ENCODE data around the gene LRRC30. TPM values are rescaled to one million over a fixed set of nuclear protein-coding genes. Genes with fewer than 3 reads are reported as not detected.

The LRRC30 gene
- not detected in 2 replicates for total RNA-seq (2016; rRNA removed; fragmentation: Illumina TruSeq; extraction: Trizol)
- not detected in 2 replicates for total RNA-seq (2016; cell fraction: cytosol; rRNA removed; fragmentation: Illumina TruSeq; extraction: Trizol; ENCODE audit: low read depth)
- total RNA-seq (2016; cell fraction: insoluble cytoplasmic fraction; rRNA removed; fragmentation: Illumina TruSeq; extraction: Trizol), result not detected in 2 replicates
- not detected in 2 replicates for total RNA-seq (2016; cell fraction: membrane; rRNA removed; fragmentation: Illumina TruSeq; extraction: Trizol)
- not detected in 2 replicates for total RNA-seq (2016; cell fraction: nucleus; rRNA removed; fragmentation: Illumina TruSeq; extraction: Trizol)
- not detected in 2 replicates for polyA plus RNA-seq (2011; rRNA removed)
- polyA plus RNA-seq (2011; cell fraction: cytosol; rRNA removed), result not detected in 2 replicates
- polyA plus RNA-seq (2011; cell fraction: nucleus; rRNA removed), result not detected in 2 replicates
- polyA plus RNA-seq (2012), result not detected in 2 replicates
- not detected in 2 replicates for polyA plus RNA-seq (2016; cell fraction: cytosol; fragmentation: Illumina TruSeq; extraction: Trizol; ENCODE audit: low read depth)
- polyA plus RNA-seq (2016; cell fraction: insoluble cytoplasmic fraction; fragmentation: Illumina TruSeq; extraction: Trizol; ENCODE audit: low read depth), result not detected in 2 replicates
- not detected in 2 replicates for polyA plus RNA-seq (2016; cell fraction: membrane; fragmentation: Illumina TruSeq; extraction: Trizol; ENCODE audit: low read depth)
- not detected in 2 replicates for polyA plus RNA-seq (2016; cell fraction: nucleus; fragmentation: Illumina TruSeq; extraction: Trizol; ENCODE audit: insufficient read depth, low read depth)
- not detected in 2 replicates for polyA minus RNA-seq (2011; rRNA and poly(A)+ RNA removed; ENCODE audit: low replicate concordance)
- not detected in 2 replicates for polyA minus RNA-seq (2011; cell fraction: cytosol; rRNA and poly(A)+ RNA removed)
- not detected in 2 replicates for polyA minus RNA-seq (2011; cell fraction: nucleus; rRNA and poly(A)+ RNA removed)
- not detected for Bru-seq, nascent RNA
- not detected for BruChase-seq, experiment 1, labeled RNA remaining after a 6-hour chase
- BruChase-seq, experiment 2, labeled RNA remaining after a 2-hour chase, result not detected
- long read RNA-seq, experiment 1, result 0 reads
- long read RNA-seq, experiment 2, result 0 reads

DNA sequence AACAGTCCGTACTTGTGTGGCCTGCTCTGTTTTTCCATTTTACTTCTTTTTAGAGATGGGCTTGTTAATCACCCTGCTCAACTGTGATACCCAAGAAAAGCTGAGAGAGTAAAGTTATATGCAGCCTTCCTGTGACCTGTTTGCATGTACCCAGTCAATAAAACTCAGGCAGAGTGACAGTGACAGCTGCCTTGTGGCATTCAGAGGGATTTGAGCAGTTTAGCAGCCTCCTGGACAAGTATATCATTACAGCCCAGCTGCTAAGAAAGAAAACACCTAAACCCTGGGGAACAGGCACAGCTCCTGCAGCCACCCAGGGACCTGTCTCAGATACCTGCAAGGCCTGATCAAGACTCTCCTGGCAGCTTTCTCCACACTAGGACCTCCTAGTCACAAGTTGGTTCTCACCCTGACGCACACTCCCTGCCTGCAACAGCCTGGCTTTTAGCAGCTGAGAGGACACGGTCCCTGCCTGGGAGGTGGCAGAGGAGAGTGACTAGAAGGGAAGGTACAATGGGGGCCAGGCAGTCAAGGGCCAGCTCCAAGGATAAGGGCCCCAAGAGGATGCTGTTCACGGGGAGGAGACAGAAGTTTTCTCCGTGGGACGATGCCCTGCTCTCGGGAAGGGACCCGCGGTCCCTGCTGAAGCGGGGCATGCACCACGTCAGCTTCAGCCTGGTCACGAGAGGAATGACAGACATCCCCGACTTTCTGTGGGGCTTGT lies at the start of gene LRRC30:
Gene LRRC30, plus strand, starts transcription at position 464 of the 724 bp plus-strand sequence. Its CDS starts 50 bp downstream, at position 514.
- Histone ChIP-seq H3K27me3 (ENCODE audit: control insufficient read depth in 1 of 2, insufficient read depth in 2 of 2, low read length in 2 of 2) (peaks cover 0 to 12% of the 10 kb centered on the region in 2 experiments; a peak in 1 of 5 replicates), H3K4me2 (ENCODE audit: low read depth, low read length) (no peak within 1 kb of the TSS), H3K4me3 (replicated peaks in 1 of 3; ENCODE audit: insufficient read depth in 1 of 3, low read depth in 2 of 3, low read length in 3 of 3) (no peak within 1 kb of the TSS), H3K9ac (ENCODE audit: insufficient read depth, low read depth, low read length) (no peak within 1 kb of the TSS), H3K79me2 (ENCODE audit: insufficient read depth, low read length) (no peaks in the 10 kb centered on the region), H3K4me1 (ENCODE audit: insufficient read depth, low read length) (no peaks in the 10 kb centered on the region), H3K9me3 (ENCODE audit: low read length) (no peaks in the 10 kb centered on the region), H3K27ac (ENCODE audit: extremely low read length, insufficient read depth, low read length) (no peak within 1 kb of the TSS), H2AFZ (ENCODE audit: low read length) (no peak within 1 kb of the TSS), H4K20me1 (ENCODE audit: insufficient read depth, low read length) (no peaks in the 10 kb centered on the region), H3K36me3 (replicated peaks in 1 of 2; ENCODE audit: control insufficient read depth in 1 of 2, insufficient read depth in 2 of 2, low read length in 2 of 2) (no peaks in the 10 kb centered on the region)
- ChIA-PET POLR2A (no interaction called here), CTCF (ENCODE audit: low intra/inter-chr PET ratio, low total read pairs) (no interaction called here)
- DNase-seq (ENCODE audit: low spot score), result no peak
- FAIRE-seq, result no peak
- no peak for ATAC-seq
- WGBS (ENCODE audit: low lambda C conversion rate), result 26% methylated on average over 4 of the region's 13 CpGs
- BruUV-seq (replicated peaks), result no TSS peak
- intact Hi-C loops (cut with micrococcal nuclease; ENCODE audit: unreplicated experiment), result no loop called here
- in situ Hi-C loops (cut with HindIII; ENCODE audit: extremely low pct_ligation_motif_present, low pct_unique_long_range_greater_than_20kb), result no loop called here
- TF ChIP-seq, protein P1, sequence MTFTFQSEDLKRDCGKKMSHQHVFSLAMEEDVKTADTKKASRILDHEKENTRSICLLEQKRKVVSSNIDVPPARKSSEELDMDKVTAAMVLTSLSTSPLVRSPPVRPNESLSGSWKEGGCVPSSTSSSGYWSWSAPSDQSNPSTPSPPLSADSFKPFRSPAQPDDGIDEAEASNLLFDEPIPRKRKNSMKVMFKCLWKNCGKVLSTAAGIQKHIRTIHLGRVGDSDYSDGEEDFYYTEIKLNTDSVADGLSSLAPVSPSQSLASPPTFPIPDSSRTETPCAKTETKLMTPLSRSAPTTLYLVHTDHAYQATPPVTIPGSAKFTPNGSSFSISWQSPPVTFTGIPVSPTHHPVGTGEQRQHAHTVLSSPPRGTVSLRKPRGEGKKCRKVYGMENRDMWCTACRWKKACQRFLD (CRISPR knock-in tag; IDR thresholded peaks at IDR 0.05; ENCODE audit: borderline replicate concordance), result no peak
- no peak for TF ChIP-seq SIN3A (IDR thresholded peaks at IDR 0.05; ENCODE audit: borderline replicate concordance, low read depth, low read length)
- no peak for TF ChIP-seq ZNF329 (CRISPR knock-in tag; IDR thresholded peaks at IDR 0.05; ENCODE audit: low read depth)
- no peak for TF ChIP-seq HHEX (CRISPR knock-in tag; IDR thresholded peaks at IDR 0.05)
- TF ChIP-seq, protein P2, sequence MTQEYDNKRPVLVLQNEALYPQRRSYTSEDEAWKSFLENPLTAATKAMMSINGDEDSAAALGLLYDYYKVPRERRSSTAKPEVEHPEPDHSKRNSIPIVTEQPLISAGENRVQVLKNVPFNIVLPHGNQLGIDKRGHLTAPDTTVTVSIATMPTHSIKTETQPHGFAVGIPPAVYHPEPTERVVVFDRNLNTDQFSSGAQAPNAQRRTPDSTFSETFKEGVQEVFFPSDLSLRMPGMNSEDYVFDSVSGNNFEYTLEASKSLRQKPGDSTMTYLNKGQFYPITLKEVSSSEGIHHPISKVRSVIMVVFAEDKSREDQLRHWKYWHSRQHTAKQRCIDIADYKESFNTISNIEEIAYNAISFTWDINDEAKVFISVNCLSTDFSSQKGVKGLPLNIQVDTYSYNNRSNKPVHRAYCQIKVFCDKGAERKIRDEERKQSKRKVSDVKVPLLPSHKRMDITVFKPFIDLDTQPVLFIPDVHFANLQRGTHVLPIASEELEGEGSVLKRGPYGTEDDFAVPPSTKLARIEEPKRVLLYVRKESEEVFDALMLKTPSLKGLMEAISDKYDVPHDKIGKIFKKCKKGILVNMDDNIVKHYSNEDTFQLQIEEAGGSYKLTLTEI (CRISPR knock-in tag; conservative IDR thresholded peaks at IDR 0.05), result no peak
- TF ChIP-seq, protein P3, sequence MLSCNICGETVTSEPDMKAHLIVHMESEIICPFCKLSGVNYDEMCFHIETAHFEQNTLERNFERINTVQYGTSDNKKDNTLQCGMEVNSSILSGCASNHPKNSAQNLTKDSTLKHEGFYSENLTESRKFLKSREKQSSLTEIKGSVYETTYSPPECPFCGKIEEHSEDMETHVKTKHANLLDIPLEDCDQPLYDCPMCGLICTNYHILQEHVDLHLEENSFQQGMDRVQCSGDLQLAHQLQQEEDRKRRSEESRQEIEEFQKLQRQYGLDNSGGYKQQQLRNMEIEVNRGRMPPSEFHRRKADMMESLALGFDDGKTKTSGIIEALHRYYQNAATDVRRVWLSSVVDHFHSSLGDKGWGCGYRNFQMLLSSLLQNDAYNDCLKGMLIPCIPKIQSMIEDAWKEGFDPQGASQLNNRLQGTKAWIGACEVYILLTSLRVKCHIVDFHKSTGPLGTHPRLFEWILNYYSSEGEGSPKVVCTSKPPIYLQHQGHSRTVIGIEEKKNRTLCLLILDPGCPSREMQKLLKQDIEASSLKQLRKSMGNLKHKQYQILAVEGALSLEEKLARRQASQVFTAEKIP (CRISPR knock-in tag; IDR thresholded peaks at IDR 0.05; ENCODE audit: borderline replicate concordance), result no peak
- no peak for TF ChIP-seq DNMT3B (CRISPR knock-in tag; conservative IDR thresholded peaks at IDR 0.05)
- no peak for TF ChIP-seq ZNF672 (CRISPR knock-in tag; IDR thresholded peaks at IDR 0.05)
- no peak for TF ChIP-seq SYNCRIP (IDR thresholded peaks at IDR 0.05; ENCODE audit: insufficient read depth, low read depth, low read length)
- TF ChIP-seq ZNF230 (CRISPR knock-in tag; IDR thresholded peaks at IDR 0.05), result no peak
- TF ChIP-seq, protein P4, sequence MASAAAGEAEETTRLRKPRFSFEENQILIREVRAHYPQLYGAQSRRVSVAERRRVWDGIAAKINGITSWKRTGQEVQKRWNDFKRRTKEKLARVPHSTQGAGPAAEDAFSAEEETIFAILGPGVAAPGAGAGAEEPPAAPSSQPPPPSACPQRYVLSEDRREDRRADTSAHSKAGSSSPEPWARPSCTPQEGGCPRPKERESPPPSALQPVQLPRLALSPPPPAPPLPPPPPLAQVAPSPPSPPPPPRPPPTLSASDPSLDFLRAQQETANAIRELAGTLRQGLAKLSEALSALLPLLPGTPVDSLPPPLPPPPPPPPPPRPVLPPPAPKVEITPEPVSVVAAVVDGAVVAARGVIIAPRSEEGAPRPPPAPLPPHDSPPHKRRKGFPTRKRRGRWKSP (CRISPR knock-in tag; IDR thresholded peaks at IDR 0.05), result no peak
- no peak for TF ChIP-seq MLLT10 (CRISPR knock-in tag; IDR thresholded peaks at IDR 0.05)
- TF ChIP-seq ZNF724P (CRISPR knock-in tag; IDR thresholded peaks at IDR 0.05; ENCODE audit: borderline replicate concordance), result no peak
